ENCODE results near the gene SLC9A3. TPM values are rescaled to one million over a fixed set of nuclear protein-coding genes. Genes with fewer than 3 reads are reported as not detected.

The SLC9A3 gene
- total RNA-seq, 1 experiment from 2014 or later: 1.9 TPM

GRCh38 chr5:436641-436975 is 87.6 kb downstream of the SLC9A3 start:
- DNase-seq (ENCODE audit: low spot score): no peak
- intact Hi-C loops (cut with micrococcal nuclease; ENCODE audit: unreplicated experiment): no loop called here
- H3K4me3 ChIP-seq (ENCODE audit: low read depth, low read length, poor library complexity, severe bottlenecking): no peak overlapping the region
- H3K27me3 ChIP-seq (replicated peaks; ENCODE audit: insufficient read depth, low read depth, low read length, poor library complexity): no peaks in the 10 kb centered on the region
- no peak overlapping the region for H3K27ac ChIP-seq (ENCODE audit: low read depth, low read length, poor library complexity, severe bottlenecking)
- CTCF ChIA-PET: no interaction called here
- H3K4me1 ChIP-seq (ENCODE audit: insufficient read depth, low read length, poor library complexity, severe bottlenecking): no peaks in the 10 kb centered on the region
- BruUV-seq (replicated peaks): no TSS peak
- no peaks in the 10 kb centered on the region for H3K36me3 ChIP-seq (ENCODE audit: insufficient read depth, low read length, poor library complexity, severe bottlenecking)
- TF ChIP-seq, protein P1, sequence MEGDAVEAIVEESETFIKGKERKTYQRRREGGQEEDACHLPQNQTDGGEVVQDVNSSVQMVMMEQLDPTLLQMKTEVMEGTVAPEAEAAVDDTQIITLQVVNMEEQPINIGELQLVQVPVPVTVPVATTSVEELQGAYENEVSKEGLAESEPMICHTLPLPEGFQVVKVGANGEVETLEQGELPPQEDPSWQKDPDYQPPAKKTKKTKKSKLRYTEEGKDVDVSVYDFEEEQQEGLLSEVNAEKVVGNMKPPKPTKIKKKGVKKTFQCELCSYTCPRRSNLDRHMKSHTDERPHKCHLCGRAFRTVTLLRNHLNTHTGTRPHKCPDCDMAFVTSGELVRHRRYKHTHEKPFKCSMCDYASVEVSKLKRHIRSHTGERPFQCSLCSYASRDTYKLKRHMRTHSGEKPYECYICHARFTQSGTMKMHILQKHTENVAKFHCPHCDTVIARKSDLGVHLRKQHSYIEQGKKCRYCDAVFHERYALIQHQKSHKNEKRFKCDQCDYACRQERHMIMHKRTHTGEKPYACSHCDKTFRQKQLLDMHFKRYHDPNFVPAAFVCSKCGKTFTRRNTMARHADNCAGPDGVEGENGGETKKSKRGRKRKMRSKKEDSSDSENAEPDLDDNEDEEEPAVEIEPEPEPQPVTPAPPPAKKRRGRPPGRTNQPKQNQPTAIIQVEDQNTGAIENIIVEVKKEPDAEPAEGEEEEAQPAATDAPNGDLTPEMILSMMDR (conservative IDR thresholded peaks at IDR 0.05; ENCODE audit: low read depth, low read length): no peak
- no peak for TF ChIP-seq EZH2 (IDR thresholded peaks at IDR 0.05; ENCODE audit: borderline replicate concordance, low read depth, low read length, poor library complexity, severe bottlenecking)
- no peaks in the 10 kb centered on the region for H3K9me3 ChIP-seq (ENCODE audit: low read depth, low read length, poor library complexity, severe bottlenecking)
- POLR2A ChIA-PET (ENCODE audit: low non-redundant PET): no interaction called here

DNA sequence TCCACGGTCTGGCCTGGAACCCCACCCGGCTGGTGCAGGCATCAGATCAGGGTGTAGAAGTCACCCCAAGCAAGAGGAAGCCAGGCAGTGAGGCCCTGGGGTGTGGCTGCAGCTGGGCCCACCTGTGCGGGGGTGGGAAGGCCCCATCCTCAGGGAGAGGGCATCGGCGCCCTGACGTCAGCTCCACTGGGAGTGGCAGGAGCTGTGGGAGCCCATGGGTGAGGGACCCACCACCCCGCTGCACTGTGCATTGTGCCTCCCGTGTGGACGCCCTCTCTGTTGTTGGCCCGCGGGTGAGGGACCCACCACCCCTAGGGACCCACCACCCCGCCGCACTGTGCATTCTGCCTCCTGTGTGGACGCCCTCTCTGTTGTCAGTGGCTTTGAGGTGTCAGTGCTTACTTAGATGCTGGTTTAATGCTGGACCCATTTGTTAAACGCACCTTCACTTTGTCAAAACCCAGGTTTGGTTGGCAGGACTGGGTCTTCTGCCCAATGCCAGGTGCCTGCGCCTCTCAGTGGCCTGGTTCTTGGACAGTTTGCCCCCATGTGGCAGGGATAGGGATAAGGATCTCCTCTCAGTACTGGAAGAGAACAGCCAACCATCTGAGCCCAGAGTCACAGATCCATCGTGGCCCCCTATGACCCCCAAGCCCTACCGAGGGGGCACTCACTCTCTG is 88.1 kb downstream of the SLC9A3 start:
- BruUV-seq (replicated peaks): no TSS peak
- CTCF ChIA-PET: no interaction called here
- Histone ChIP-seq H3K27me3 (replicated peaks; ENCODE audit: insufficient read depth, low read depth, low read length, poor library complexity) (no peaks in the 10 kb centered on the region), H3K9me3 (ENCODE audit: low read depth, low read length, poor library complexity, severe bottlenecking) (no peaks in the 10 kb centered on the region), H3K27ac (ENCODE audit: low read depth, low read length, poor library complexity, severe bottlenecking) (no peak overlapping the region), H3K4me3 (ENCODE audit: low read depth, low read length, poor library complexity, severe bottlenecking) (no peak overlapping the region), H3K36me3 (ENCODE audit: insufficient read depth, low read length, poor library complexity, severe bottlenecking) (no peaks in the 10 kb centered on the region), H3K4me1 (ENCODE audit: insufficient read depth, low read length, poor library complexity, severe bottlenecking) (no peaks in the 10 kb centered on the region)
- TF ChIP-seq, protein P1 (conservative IDR thresholded peaks at IDR 0.05; ENCODE audit: low read depth, low read length): peak; percentile 48
- TF ChIP-seq EZH2 (IDR thresholded peaks at IDR 0.05; ENCODE audit: borderline replicate concordance, low read depth, low read length, poor library complexity, severe bottlenecking): no peak
- POLR2A ChIA-PET (ENCODE audit: low non-redundant PET): no interaction called here
- intact Hi-C loops (cut with micrococcal nuclease; ENCODE audit: unreplicated experiment): no loop called here
- peak; percentile 37 for DNase-seq (ENCODE audit: low spot score)

GRCh38 chr5:435156-435790 is 89.0 kb downstream of the SLC9A3 start:
- no peaks in the 10 kb centered on the region for H3K27me3 ChIP-seq (replicated peaks; ENCODE audit: insufficient read depth, low read depth, low read length, poor library complexity)
- no peak for DNase-seq (ENCODE audit: low spot score)
- ChIA-PET CTCF (no interaction called here), POLR2A (ENCODE audit: low non-redundant PET) (no interaction called here)
- no peaks in the 10 kb centered on the region for H3K4me1 ChIP-seq (ENCODE audit: insufficient read depth, low read length, poor library complexity, severe bottlenecking)
- intact Hi-C loops (cut with micrococcal nuclease; ENCODE audit: unreplicated experiment): no loop called here
- TF ChIP-seq, protein P1 (conservative IDR thresholded peaks at IDR 0.05; ENCODE audit: low read depth, low read length): no peak
- TF ChIP-seq EZH2 (IDR thresholded peaks at IDR 0.05; ENCODE audit: borderline replicate concordance, low read depth, low read length, poor library complexity, severe bottlenecking): no peak
- H3K4me3 ChIP-seq (ENCODE audit: low read depth, low read length, poor library complexity, severe bottlenecking): no peak overlapping the region
- H3K36me3 ChIP-seq (ENCODE audit: insufficient read depth, low read length, poor library complexity, severe bottlenecking): no peaks in the 10 kb centered on the region
- H3K9me3 ChIP-seq (ENCODE audit: low read depth, low read length, poor library complexity, severe bottlenecking): no peaks in the 10 kb centered on the region
- BruUV-seq (replicated peaks): no TSS peak
- H3K27ac ChIP-seq (ENCODE audit: low read depth, low read length, poor library complexity, severe bottlenecking): no peak overlapping the region

Data from A673 (cell line).